Measurements from ENCODE around the gene TMEM106B.

GRCh38 chr7:12226756-12227155, 15.7 kb downstream of the TMEM106B start:
- TF ChIP-seq CTCF (conservative IDR thresholded peaks at IDR 0.05 in 1 of 2, IDR thresholded peaks at IDR 0.05 in 1 of 2; ENCODE audit: low read depth in 1 of 2, low read length in 2 of 2) (no peak), EZH2 (IDR thresholded peaks at IDR 0.05; ENCODE audit: low read length, missing control alignments) (no peak)
